NOMO-1 treated with dmso at 0.1 percent for 144 hours (cell line): ENCODE measurements around the gene TREML2.

Experiments used
- DNase-seq: peaks from one replicate; lab custom pipeline; 2025; ENCODE audit not compliant: unreplicated experiment; lab: John Stamatoyannopoulos, UW

Gene TREML2

DNA sequence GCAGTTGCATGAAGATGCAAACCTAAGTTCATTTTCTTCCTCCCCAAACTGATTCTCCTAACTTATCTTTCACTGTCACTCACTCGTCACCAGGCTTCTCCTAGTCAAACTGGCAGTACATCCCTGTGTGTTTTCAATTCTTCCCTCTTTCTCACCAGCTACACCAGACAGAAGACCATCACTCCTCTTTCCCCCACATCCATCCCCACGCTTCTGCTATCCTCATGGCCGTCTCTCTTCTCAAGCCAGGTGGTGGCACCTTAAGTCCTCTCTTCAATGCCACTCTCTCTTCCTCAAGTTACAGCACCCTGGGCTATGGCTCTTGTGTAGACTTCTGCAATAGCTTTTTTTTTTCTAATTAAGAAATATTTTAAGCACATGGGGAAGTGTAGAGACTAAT lies 23.7 kb downstream of the TREML2 start:
- DNase-seq = no peak

DNA sequence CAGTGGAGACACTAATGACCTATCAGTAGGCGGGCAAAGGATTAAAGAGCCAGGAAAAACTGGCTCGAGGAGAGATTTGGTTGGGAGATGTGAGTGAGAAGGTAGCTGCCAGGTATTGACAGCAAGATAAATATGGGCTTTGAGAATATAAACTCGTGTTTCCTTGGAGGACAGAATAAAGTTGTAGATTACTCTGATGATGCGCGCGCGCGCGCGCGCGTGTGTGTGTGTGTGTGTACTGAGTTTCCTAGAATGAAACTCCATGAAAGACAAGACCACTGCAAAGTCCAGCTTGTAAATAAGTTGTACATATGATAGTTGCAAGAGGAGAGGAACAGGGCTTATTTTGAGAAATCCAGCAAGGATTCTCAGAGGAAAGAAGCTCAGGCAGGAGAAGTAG lies 24.8 kb downstream of the TREML2 start:
- DNase-seq = no peak

DNA sequence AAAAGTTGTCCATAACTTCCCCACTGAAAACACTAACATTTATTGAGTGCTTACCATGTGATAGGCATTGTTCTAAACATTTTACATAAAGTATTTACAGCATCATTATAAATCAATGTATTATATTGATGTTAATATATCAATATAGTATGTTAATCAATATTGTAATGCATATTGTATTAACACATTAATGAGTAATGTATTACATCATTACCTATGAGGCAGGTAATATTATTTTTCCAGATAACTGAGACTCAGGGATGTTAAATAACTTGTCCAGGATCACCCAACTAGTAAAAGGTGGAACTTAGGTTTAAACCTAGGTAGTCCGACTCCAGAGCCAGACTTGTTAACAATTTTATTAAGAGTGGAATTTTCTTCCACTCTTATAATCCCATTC lies 25.9 kb downstream of the TREML2 start:
- DNase-seq = no peak

DNA sequence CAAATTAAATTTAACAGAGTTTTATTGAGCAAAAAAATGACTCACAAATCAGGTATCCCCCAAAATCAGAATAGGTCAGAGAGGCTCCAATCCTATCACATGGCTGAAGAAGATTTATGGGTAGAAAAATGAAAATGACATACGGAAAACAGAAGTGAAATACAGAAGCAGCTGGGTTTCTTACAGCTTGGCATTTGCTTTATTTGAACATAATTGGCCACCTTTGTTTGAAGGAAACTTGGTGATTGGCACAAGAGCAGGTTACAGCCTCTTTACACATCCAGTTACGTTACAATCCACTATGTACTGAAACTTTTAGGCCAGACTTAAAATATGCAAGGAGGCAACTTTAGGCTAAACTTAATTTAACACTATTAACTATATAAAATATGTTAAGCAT lies 26.3 kb downstream of the TREML2 start:
- DNase-seq = peak; percentile 43

DNA sequence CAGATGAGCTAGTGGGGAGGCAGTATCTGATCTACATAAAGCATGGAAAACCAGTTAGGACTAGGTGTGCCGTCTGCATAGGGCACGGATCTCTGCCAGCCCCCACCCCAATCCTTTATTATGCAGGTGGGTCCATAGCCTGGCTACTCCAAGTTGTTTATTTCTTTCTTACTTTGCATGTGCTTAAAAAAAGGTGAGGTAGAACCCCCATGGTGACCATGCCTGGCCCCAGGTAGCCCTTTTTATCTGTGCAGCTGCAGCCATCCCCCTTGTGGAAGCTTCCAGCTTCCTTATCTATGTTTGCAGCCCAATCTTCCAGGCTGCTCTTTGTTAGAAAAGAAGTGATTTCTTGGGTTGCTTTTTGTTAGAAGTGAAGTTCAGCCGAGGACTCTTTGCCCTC lies 29.0 kb downstream of the TREML2 start:
- no peak for DNase-seq

DNA sequence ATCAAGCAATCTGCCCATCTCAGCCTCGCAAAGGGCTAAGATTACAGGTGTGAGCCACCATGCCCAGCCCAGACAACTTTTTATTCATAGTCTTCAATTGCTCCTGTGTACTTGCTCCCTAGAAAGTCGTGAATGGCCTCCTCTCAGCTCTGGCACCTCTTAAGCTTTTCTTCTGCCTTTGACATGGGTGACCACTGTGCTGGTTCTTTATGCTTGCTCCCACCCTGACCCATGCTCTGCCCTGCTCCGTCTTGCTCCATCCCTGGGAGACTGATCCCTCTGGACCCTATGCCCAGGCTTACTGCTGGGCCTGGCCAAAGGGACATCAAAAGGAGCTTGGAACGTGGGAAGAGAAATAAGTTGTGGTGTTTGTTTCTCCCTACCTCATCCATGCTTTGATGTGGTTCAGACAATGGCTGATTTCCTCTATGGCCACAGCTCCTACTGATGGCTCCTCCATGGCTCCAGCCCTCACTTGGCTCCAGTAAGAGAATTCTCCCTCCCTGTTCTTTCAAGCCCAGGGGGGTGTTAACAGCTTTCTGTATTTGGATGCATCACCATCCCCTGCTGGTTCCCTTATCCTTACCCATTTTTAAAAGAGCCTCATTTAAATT lies 30.3 kb downstream of the TREML2 start:
- DNase-seq = no peak

DNA sequence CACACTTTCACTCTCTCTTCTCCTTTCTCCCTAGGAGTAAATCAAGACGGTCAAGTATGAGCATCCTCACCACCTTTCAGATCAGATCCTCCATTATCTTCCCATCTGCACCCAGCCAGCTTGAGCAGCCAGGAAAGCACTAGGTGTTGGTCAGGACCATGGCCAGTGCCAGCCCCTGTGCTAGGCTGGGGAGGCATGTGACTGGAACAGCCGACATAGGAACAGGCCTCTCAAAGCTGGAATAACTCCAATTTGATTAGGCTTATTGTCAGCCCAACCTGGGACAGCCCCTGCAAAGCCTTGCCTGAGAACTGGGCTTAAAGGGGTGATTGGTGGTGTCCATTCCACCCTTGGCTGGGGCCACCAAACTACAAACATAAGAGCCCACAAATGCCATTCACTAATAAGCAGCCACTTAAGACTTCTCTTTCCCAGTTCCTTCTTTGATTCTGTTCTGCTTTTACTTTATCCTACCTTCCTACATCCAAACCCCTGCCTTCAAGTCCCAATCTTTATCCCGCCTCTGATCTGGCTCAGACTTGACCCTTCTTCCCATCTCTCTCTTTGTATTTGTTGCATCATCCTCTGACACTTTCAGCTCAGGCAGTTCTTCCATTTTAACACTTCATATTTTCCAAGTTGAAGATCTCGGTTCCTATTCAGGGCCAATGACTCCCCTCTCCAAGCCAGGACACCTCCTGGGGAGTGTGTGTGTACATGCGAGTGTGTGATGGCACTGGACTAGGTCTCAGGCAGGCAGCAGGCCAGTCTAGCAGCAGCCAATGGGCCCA lies 33.6 kb downstream of the TREML2 start:
- DNase-seq = no peak

DNA sequence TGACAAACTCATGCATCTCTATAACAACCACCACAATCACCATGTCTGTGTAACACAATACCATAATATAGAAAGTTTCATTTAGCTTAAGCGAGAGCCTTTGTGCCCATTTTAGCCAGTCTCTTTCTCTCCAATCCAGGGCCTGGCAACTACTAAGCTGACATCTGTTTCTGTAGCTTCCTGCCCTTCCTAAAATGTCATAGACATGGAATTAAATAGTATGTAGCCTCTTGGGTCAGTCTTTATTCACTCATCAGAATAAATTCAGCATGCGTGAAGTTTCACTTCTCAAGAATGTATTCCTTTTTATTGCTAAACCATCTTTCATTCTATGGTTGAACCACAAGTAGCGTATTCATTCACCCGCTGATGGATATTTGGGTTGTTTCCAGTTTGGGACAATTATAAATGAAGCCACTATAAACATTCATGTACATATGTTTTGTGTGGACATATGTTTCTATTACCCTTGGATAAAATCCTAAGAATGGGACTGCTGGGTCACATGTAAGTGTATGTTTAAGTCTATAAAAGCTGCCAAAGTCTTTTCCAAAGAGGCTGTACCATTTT lies 36.3 kb downstream of the TREML2 start:
- DNase-seq = no peak

DNA sequence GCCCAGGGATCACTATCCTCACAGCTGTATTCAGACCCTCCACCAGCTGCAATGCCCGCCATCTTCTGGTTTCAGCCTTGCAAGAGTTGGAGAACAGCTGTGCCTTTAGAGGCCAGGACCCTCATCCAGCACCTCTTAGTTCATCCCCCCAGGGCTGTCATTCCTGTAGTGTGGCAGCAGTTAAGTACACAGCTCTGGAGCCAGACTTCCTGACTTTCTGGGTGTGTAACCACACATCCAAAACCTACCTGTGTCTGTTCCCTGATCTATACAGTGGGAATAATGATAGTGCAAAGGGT lies 37.6 kb downstream of the TREML2 start:
- DNase-seq = no peak

DNA sequence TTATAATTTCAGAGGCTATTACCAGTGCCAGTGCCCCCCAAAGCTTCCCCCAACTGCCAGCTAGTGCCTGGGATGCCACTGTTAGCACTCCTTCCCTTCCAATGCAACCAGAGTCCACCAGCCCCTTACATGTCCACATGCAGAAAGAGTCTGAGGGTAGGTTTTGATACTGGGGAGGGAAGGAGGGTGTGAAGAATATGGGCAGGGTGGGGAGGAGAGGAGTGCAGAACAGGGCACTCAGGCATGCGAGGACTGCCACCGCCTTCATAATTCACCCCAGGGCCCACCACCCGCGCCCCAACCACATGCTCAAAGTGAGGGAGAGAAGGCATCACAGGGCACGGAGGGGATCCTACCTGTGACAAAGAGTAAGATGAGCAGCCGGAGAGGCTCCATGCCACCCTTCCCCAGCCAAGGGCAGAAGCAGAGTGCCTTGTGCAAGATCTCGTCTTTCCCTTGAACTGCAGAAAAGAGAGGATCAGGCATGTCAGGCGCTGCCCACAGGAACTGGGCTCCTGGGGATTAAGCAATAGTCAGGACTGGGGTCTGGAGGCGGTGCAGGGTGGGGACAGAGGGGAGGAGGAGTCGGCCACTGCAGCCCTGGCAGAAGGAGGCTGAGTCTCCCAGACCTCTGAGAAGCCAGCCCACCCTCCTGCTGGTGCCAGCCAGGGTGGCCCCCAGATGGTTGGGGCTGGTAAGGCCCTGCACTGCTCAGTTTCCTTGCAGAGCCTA lies 38.1 kb downstream of the TREML2 start, which contains the start of gene TREM2:
Gene TREM2, minus strand, starts transcription at position 430 of the 732 bp plus-strand sequence. Its CDS starts 34 bp downstream, at position 396.
- DNase-seq = no peak

DNA sequence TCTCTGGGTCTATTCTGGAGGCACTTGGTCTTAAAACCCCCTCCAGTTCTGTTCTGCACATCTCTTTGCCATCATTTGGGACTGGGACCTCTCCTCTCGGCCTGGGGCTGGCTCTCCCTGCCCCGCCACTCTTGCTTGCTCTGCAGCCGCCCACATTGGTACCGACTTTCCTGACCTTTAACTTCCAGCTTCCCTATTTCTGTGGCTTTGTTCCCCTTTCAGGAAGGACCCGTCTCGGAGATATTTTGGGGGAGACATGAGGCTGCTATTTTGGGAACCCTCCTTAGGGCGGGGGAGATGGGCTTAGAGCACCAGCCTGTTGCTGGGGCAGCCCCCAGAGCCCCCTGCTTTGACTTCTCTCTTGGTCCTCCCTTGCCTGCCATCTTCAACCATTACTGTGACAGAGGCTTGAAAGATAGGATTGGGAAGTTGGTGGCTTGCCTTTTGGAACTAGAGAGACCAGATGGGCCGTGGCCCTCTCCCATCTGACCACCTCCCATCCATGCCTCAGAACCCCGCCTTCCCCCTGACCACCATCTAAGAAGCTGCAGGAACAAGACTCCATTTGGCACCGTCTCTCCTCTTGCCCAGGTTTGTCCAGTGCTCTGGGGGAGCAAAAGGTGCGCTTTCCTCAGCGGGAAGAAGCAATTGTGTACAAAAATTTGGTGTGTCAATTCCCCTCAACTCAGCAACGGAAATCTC lies 38.9 kb downstream of the TREML2 start:
- peak; percentile 2 for DNase-seq

DNA sequence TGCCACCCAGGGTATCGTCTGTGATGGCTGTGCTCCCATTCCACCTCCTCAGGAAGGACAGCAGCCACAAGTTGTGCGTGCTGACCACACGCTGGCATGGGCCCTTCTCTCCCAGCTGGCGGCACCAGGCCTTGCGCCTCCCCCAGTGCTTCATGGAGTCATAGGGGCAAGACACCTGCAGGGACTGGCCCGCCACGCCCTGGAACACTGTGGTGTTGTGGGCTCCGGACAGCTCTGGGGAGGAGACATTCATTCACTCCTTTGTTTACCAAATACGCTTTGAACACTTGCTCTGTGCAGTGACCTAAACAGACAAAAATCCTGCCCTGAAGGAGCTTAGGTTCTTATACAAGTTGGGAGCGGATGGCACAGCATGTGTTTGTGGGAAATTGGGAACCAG lies 39.6 kb downstream of the TREML2 start:
- no peak for DNase-seq

DNA sequence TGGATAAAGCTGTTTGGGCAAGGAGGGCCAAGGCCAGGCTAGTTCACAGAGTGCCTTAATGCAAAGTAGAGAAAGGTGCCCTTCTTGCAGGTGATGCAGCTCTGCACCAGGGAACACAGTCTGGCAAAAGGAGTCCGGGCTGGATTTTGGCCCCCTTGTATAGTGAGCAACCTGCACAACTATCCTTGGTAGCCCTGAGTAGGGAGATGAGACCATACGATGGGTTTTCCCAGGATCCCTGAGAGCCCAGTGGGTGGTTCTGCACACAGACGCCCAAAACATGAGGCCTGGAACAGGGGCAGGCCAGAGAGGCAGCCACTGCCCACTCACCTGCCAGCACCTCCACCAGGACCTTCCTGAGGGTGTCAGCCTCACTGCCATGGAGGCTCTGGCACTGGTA lies 40.0 kb downstream of the TREML2 start:
- no peak for DNase-seq

DNA sequence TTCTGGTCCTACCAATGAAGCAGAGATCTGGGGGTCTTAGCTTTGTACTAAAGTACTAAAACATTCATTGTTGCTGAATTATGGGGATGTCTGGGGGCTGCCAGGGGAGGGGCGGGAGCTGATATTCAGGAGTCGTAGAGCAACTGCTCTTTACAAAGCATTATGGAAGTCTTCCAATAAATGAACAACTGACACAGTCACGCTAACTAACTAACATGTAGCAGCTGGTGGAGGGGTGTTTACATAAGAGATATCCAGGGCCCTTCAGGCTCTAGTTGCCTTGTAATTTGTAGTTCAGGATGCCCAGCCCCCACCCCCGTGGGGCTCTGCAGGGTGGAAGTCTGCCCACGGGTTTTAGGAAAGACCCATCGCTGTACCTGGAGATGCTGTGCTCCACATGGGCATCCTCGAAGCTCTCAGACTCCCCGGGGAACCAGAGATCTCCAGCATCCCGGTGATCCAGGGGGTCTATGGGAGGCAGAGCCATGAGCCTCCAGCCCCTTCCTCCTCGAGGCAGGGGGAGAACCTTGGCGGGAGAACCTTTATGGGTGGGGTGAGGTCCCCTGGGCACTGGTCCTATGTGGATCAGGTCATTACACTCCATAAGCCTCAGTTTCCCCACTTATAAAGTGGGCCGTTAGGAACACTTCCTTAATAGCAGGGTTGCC lies 41.4 kb downstream of the TREML2 start:
- DNase-seq = no peak

DNA sequence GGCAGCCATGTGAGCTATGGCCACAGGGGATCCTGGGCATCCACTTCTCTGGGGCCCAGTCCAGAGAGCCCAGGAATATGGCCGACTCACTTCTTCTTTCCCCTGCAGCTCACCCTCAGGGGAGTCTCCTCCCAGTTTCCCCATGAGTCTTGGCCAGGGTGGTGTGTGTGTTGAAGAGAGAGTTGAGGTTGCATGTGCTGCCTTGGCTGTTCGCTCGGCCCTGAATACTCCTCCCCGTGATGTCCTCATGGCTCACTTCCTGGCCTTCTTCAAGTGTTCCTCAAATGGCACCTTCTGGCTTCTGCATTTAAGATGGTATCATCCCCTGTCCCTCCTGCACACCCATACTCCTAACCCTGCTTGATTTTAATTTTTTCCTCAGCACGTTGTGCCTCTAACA lies 43.6 kb downstream of the TREML2 start:
- no peak for DNase-seq

DNA sequence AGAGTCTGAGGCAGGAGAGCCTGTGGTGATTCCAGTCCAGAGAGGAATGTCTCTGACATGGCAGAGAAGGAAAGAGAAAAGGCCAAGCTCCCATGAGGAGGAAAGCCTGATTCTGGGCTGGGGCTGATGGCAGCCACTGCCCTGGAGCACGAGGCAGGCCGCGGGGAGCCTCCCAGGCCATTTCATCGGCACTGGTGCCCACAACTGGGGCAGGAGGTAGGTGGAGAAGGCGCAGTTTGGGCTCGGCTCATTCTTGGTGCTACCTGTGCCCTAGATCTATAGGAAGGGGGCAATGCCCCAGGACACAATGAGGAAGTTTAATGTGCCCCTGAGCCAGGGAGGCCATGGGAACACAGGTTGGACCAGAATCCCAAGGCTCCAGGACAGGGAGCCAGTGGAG lies 44.2 kb downstream of the TREML2 start:
- DNase-seq = no peak

DNA sequence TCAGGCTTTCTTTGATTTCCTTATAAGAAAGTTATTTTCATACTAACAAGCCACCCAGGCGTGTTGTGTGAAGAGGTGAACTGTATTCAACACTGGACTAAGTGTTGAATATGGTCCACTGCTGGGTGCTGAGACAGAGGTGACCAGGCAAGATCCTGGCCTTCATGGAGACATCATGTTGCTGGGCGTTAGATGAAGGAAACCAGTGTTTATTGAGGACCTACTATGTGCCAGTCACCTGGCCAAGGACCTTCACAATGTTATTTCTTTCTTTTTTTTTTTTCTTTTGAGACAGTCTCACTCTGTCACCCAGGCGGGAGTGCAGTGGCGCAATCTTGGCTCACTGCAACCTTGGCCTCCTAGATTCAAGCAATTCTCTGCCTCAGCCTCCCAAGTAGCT lies 44.9 kb downstream of the TREML2 start:
- DNase-seq = no peak

DNA sequence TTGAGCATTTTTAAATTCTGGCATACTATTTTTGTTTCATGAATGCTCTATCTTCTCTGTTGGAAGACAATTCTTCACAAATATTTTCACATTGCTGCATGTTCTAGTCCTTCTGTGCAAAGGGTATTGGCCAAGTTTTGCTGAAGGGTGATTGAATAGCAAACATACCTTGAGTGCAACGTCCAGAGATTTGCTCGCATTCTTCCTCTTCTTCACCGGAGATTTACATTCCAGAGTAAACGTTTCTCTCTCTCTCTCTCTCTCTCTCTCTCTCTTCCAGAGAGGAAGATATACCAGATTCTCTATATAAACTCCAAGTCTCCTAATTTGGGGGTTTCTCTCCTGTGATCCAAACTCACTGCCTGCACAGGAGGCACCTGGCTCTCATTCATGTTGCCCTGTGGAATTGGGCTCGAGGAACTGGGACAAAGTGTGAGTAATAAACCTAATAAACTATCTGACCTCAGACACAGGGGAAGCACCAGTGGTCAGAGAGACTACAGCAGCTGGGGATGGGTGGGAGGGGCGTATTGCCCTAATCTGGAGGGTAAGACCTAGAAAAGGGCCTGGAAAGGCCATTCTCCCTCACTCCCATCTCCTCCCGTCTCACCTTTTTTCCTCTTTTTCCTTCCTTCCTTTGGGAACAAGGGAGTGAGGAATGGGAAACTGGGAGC lies 45.7 kb downstream of the TREML2 start:
- no peak for DNase-seq

DNA sequence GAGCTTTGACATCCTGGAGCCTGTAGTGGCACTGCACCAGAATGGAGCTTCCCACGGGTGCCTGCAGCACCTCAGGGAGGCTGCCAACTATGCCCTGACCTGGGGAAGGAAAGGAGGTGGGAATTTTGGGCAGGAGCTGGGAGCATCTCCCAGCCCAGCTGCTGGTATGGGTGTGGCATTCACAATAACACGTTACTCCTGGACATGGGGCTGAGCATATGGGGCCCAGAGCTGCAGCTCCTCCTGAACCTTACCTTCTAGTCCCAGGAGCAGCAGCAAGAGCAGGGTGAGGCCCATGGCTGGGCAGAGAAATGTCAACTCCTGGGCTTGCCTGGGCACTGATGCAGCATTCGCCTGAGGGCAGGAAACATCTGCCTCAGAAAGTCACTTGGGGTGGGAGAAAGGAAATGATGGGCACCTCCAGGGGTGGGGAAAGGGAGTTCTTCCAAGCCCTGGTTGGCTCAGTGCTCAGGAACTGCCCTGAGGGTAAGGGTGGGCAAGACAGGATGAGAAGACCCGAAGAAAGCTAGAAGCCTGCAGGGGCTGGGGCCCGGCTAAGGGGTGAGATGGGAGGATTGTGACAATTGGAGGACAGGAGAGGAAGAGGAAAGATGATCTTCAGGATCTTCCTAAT lies 46.8 kb downstream of the TREML2 start, which contains the start of gene TREML1:
Gene TREML1, minus strand, starts transcription at position 356 of the 634 bp plus-strand sequence. Its CDS starts 59 bp downstream, at position 297.
- no peak for DNase-seq

DNA sequence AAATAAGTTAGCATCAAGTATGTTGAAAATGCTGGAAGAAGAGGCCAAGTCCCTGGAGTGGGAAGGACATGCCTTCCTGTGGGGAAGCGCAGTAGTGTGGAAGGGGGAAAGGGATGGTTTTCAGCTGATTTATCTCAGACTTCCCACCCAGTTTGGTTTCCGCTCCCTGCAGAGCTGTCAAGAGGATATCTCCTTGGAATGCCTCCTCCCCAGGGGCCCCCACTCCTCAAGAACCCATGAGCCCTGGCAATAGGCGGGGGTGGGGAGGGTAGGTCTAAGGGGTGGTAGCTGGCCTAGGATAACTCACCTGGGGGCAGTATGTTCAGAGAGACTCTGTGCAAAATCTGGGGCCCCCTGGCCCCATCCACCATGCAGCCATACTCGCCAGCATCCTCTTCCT lies 47.5 kb downstream of the TREML2 start:
- no peak for DNase-seq
